Activated T-cell treated with anti-CD3 and anti-CD28 coated beads, Interleukin-2, amount 50 U/mL, for 24 hours (primary cell): ENCODE data around the gene PLD4.

Experiments used
- DNase-seq: peaks from one replicate; pipeline ENCODE4 v3.0.0-alpha.2; 2020
- H3K27ac Mint-ChIP-seq: 2 replicates; pipeline ENCODE4 v1.8.0; 2020; ENCODE audit warnings: mild to moderate bottlenecking, mixed read lengths
- H3K27me3 Mint-ChIP-seq: 2 replicates; pipeline ENCODE4 v1.8.0; 2020; ENCODE audit warnings: mixed read lengths
- H3K36me3 Mint-ChIP-seq: 2 replicates; pipeline ENCODE4 v1.8.0; 2020; ENCODE audit warnings: low read depth, mixed read lengths
- H3K4me1 Mint-ChIP-seq: 2 replicates; pipeline ENCODE4 v1.8.0; 2020; ENCODE audit warnings: low read depth, mixed read lengths
- H3K4me3 Mint-ChIP-seq: 2 replicates; pipeline ENCODE4 v1.8.0; 2020; ENCODE audit warnings: mild to moderate bottlenecking, moderate library complexity, mixed read lengths
- H3K9me3 Mint-ChIP-seq: 2 replicates; pipeline ENCODE4 v1.8.0; 2020; ENCODE audit warnings: mixed read lengths

Gene PLD4

GRCh38 chr14:104980611-104981531, 56.2 kb downstream of the PLD4 start:
- H3K4me1 Mint-ChIP-seq = peaks cover 14% of the 10 kb centered on the region
- no peaks in the 10 kb centered on the region for H3K9me3 Mint-ChIP-seq
- H3K36me3 Mint-ChIP-seq = no peaks in the 10 kb centered on the region
- H3K4me3 Mint-ChIP-seq = no peak overlapping the region
- DNase-seq = no peak
- H3K27me3 Mint-ChIP-seq = peaks cover 31% of the 10 kb centered on the region
- no peak overlapping the region for H3K27ac Mint-ChIP-seq

- Mint-ChIP-seq H3K27me3 (peaks cover 22% of the 10 kb centered on the region), H3K36me3 (no peaks in the 10 kb centered on the region), H3K4me3 (no peak overlapping the region), H3K9me3 (no peaks in the 10 kb centered on the region), H3K4me1 (peaks cover 17% of the 10 kb centered on the region), H3K27ac (no peak overlapping the region)
- DNase-seq = no peak
Observed at GRCh38 chr14:104981699-104982541, 57.2 kb downstream of the PLD4 start.

GRCh38 chr14:104982548-104983230, 58.0 kb downstream of the PLD4 start:
- H3K4me3 Mint-ChIP-seq = no peak overlapping the region
- no peak for DNase-seq
- no peak overlapping the region for H3K27ac Mint-ChIP-seq
- H3K27me3 Mint-ChIP-seq = peaks cover 14% of the 10 kb centered on the region
- no peaks in the 10 kb centered on the region for H3K9me3 Mint-ChIP-seq
- H3K36me3 Mint-ChIP-seq = no peaks in the 10 kb centered on the region
- peaks cover 13% of the 10 kb centered on the region for H3K4me1 Mint-ChIP-seq
